Heart left ventricle (tissue), 16 donors: ENCODE measurements around the gene ZC3H7A. TPM values are rescaled to one million over a fixed set of nuclear protein-coding genes. Genes with fewer than 3 reads are reported as not detected.

Experiments used
- ATAC-seq, 4 donors: fragments of 200-7000 bp; cut with Tn5 transposase; one replicate each; pipeline ENCODE4 v1.9.1; 2020 to 2022; ENCODE audit warnings: moderate library complexity in 4 of 4, mild to moderate bottlenecking in 3 of 4, moderate number of reproducible peaks in 1 of 4
- DNase-seq, 5 donors: peaks; one replicate each; pipeline ENCODE4 v3.0.0-alpha.2; 2020
- H3K27ac ChIP-seq, 12 donors: fragments of 200-600 bp; sonication (generic) in 4 of 12; one replicate each; pipeline versions ENCODE4 v1.5.0 to v1.8.0; 2016 to 2022; ENCODE audit warnings: mild to moderate bottlenecking in 2 of 12
- H3K27me3 ChIP-seq, 9 donors: fragments of 200-600 bp; sonication (generic) in 2 of 9; one replicate each; pipeline versions ENCODE4 v1.5.1 to v1.8.0; 2016 to 2022; ENCODE audit warnings: mild to moderate bottlenecking in 3 of 9
- H3K36me3 ChIP-seq, 9 donors: fragments of 200-600 bp; sonication (generic) in 2 of 9; one replicate each; pipeline versions ENCODE4 v1.5.0 to v1.8.0; 2018 to 2022; ENCODE audit warnings: mild to moderate bottlenecking in 2 of 9
- H3K4me1 ChIP-seq, 12 donors: fragments of 200-600 bp; sonication (generic) in 4 of 12; one replicate each; pipeline versions ENCODE4 v1.5.0 to v1.8.0; 2016 to 2022; ENCODE audit warnings: mild to moderate bottlenecking in 3 of 12
- H3K4me3 ChIP-seq, 12 donors: fragments of 200-600 bp; sonication (generic) in 4 of 12; one replicate each; pipeline versions ENCODE4 v1.5.0 to v1.8.0; 2017 to 2022; ENCODE audit warnings: mild to moderate bottlenecking in 9 of 12, moderate library complexity in 4 of 12
- H3K9me3 ChIP-seq, 12 donors: fragments of 200-600 bp; sonication (generic) in 4 of 12; one replicate each; pipeline versions ENCODE4 v1.5.0 to v1.8.0; 2016 to 2022; ENCODE audit warnings: mild to moderate bottlenecking in 1 of 12
- CTCF ChIP-seq, 12 donors: fragments of 200-600 bp; sonication (generic) in 4 of 12; IDR thresholded peaks; one replicate each; pipeline versions ENCODE4 v1.5.0 to v1.8.0; 2018 to 2022; ENCODE audit warnings: antibody characterized with exemption in 12 of 12, mild to moderate bottlenecking in 5 of 12
- POLR2A ChIP-seq, 2 donors: fragments of 450-650 bp; IDR thresholded peaks; one replicate each; pipeline ENCODE4 v1.6.1; 2017; ENCODE audit warnings: antibody characterized with exemption in 2 of 2, mild to moderate bottlenecking in 2 of 2, moderate library complexity in 2 of 2
- WGBS, 4 donors: extraction: QIAGEN DNeasy Blood & Tissue Kit in 2 of 4; methylation state at CpG; one replicate each; pipeline versions ENCODE4 v1.1.5 to v1.1.7; 2013 to 2018; 5-methylcytosine and 5-hydroxymethylcytosine counted together
- intact Hi-C, 10 donors: fragments of 100-400 bp; cut with DNase I; formaldehyde crosslinking; loops; one replicate each; pipeline versions ENCODE4 v1.11.1 to v1.14.2; 2022
- polyA plus RNA-seq, 2 donors: library from polyadenylated mRNA; stranded (reverse); fragments of 200-250 nt; gene quantifications; one replicate each; pipeline ENCODE4 v1.2.3, GENCODE V29; 2013
- total RNA-seq, 9 donors: library from RNA; depleted of rRNA in 2 of 9; stranded (reverse); fragments of >200 nt in 2 of 9; fragmentation: NEBNext Ultra II Directional in 3 of 9; extraction: Animal tissue kit (Norgen Biotek cat#: 25700) in 3 of 9; gene quantifications; one replicate each; pipeline versions ENCODE4 v1.1.0 to v1.2.4, GENCODE V29; 2016 to 2023
- donor health status: ischemic (EF 13 %, LVEDD 7.1; RV severe dilation, severe dysfunction).
- donor health status: healthy with polysubstance abuse.
- donor health status: DM: no; HTN: yes; CAD: no.
- donor health status: DM: no; HTN: no; CAD: no.
- donor health status: ischemic (EF 25% LVEDD 6.9; RV normal size, moderate dysfunction).
- donor health status: ischemic (EF 25% LVEDD 5.7; RV mildly dilated, moderate dysfunction).
- donor health status: healthy.
- donor health status: DM: yes; HTN: yes; CAD: no.
- donor health status: ischemic (EF 35%, LVEDD 5.7; RV mildly dilated, moderate dysfunction).
- donor health status: nonischemic (EF 11% LVEDD 7.7; RV severe dilation, severe dysfunction).
- donor health status: DM: yes; HTN: yes; CAD: no.
- donor health status: PGD.
- donor health status: ischemic (EF 29% LVEDD 5.4; RV normal size, mild dysfunction).
- donor health status: nonischemic (EF 23%, LVEDD 6.1; RV moderate dilation, normal function).

Gene ZC3H7A
- total and polyA plus RNA-seq, 11 donors, result 16.9 to 42.3 (median 27.9) TPM

- Histone ChIP-seq H3K36me3 (peaks cover 0 to 90% (median 80%) of the 10 kb centered on the region in 9 donors), H3K4me3 (no peak overlapping the region), H3K9me3 (no peaks in the 10 kb centered on the region), H3K4me1 (peaks cover 0 to 71% (median 40%) of the 10 kb centered on the region in 12 donors), H3K27me3 (no peaks in the 10 kb centered on the region), H3K27ac (peak overlapping the region in 10 of 12 donors; percentile 1 to 68 (median 34))
- 32 to 46% (median 39%) methylated on average over 3 of the region's 3 CpGs for WGBS, 4 donors
- TF ChIP-seq CTCF (IDR thresholded peaks at IDR 0.05) (no peak), POLR2A (IDR thresholded peaks at IDR 0.05) (no peak)
- DNase-seq, result peak in 3 of 5 donors; percentile 20 to 44 (median 24)
- peak; percentile 61 to 75 (median 72) for ATAC-seq
- intact Hi-C loops, result no loop called here
Observed at GRCh38 chr16:11734025-11734652, 62.9 kb downstream of the ZC3H7A start.

GRCh38 chr16:11731222-11731621, 65.8 kb downstream of the ZC3H7A start:
- intact Hi-C loops, result no loop called here
- DNase-seq, result no peak
- peaks cover 0 to 98% (median 90%) of the 10 kb centered on the region in 9 donors for H3K36me3 ChIP-seq
- ATAC-seq, result peak in 1 of 4 donors; percentile 54
- H3K27me3 ChIP-seq, result no peaks in the 10 kb centered on the region
- peak overlapping the region in 5 of 12 donors; percentile 17 to 59 (median 28) for H3K27ac ChIP-seq
- 47 to 60% (median 54%) methylated on average over 3 of the region's 3 CpGs for WGBS, 4 donors
- no peaks in the 10 kb centered on the region for H3K9me3 ChIP-seq
- TF ChIP-seq POLR2A (IDR thresholded peaks at IDR 0.05) (no peak), CTCF (IDR thresholded peaks at IDR 0.05) (no peak)
- H3K4me1 ChIP-seq, result peaks cover 0 to 57% (median 25%) of the 10 kb centered on the region in 12 donors
- H3K4me3 ChIP-seq, result no peak overlapping the region

- Histone ChIP-seq H3K4me3 (no peak overlapping the region), H3K36me3 (peaks cover 0 to 99% (median 90%) of the 10 kb centered on the region in 9 donors), H3K27ac (no peak overlapping the region), H3K4me1 (peaks cover 0 to 51% (median 19%) of the 10 kb centered on the region in 12 donors), H3K9me3 (no peaks in the 10 kb centered on the region), H3K27me3 (no peaks in the 10 kb centered on the region)
- intact Hi-C loops, result no loop called here
- 93 to 98% (median 95%) methylated on average over 3 of the region's 3 CpGs for WGBS, 4 donors
- DNase-seq (no peak), ATAC-seq (no peak)
- no peak for TF ChIP-seq POLR2A (IDR thresholded peaks at IDR 0.05)
- no peak for TF ChIP-seq CTCF (IDR thresholded peaks at IDR 0.05)
Observed at GRCh38 chr16:11729787-11730186, 67.3 kb downstream of the ZC3H7A start.

- Histone ChIP-seq H3K27me3 (no peaks in the 10 kb centered on the region), H3K27ac (peak overlapping the region in 1 of 12 donors; percentile 12), H3K4me1 (peaks cover 0 to 40% (median 9%) of the 10 kb centered on the region in 12 donors), H3K4me3 (no peak overlapping the region), H3K9me3 (no peaks in the 10 kb centered on the region), H3K36me3 (peaks cover 0 to 98% (median 91%) of the 10 kb centered on the region in 9 donors)
- TF ChIP-seq POLR2A (IDR thresholded peaks at IDR 0.05) (no peak), CTCF (IDR thresholded peaks at IDR 0.05) (no peak)
- intact Hi-C loops, result no loop called here
- DNase-seq (no peak), ATAC-seq (peak in 2 of 4 donors; percentile 13 to 15)
- WGBS, 4 donors, result 83 to 91% (median 90%) methylated on average over 4 of the region's 4 CpGs
Observed at GRCh38 chr16:11727796-11728543, 69.1 kb downstream of the ZC3H7A start.
